HepG2 (cell line): ENCODE measurements around the gene CENATAC. TPM values are rescaled to one million over a fixed set of nuclear protein-coding genes. Genes with fewer than 3 reads are reported as not detected.

Experiments used
- ATAC-seq: fragments of 200-7000 bp; cut with Tn5 transposase; 3 replicates; pipeline ENCODE4 v1.9.1; 2020; ENCODE audit warnings: mild to moderate bottlenecking, moderate library complexity
- BruUV-seq: library from RNA; stranded (reverse); fragments of 400-500 nt; replicated peaks from 2 replicates; lab custom pipeline; 2021; lab: Mats Ljungman, UMichigan
- CTCF ChIA-PET: fragments of 300-600 bp; formaldehyde crosslinking; extraction: SDS; loops from one replicate; lab custom pipeline; 2021; ENCODE audit warnings: low total read pairs, inconsistent platforms, low intra/inter-chr PET ratio; lab: Yijun Ruan, JAX
- POLR2A ChIA-PET: fragments of 350-600 bp; sonication (Branson Sonifier 250); formaldehyde crosslinking; loops from one replicate; lab custom pipeline; 2020; ENCODE audit warnings: antibody characterized with exemption, inconsistent platforms; lab: Yijun Ruan, JAX
- DNase-seq: peaks from one replicate; pipeline ENCODE4 v3.0.0-alpha.2; 2015; ENCODE audit warnings: low spot score
- FAIRE-seq: peaks from 3 replicates; lab custom pipeline; 2011; peaks lifted over from hg19 to GRCh38; lab: Jason Lieb, UNC
- H2AFZ ChIP-seq: one replicate; pipeline ENCODE4 v1.6.1; 2011; ENCODE audit warnings: low read length, inconsistent platforms
- H3K27ac ChIP-seq: fragments of 300-600 bp; 3 replicates; pipeline ENCODE4 v1.8.0; 2011; ENCODE audit warnings: mixed run types, mild to moderate bottlenecking, mixed read lengths, low read length, inconsistent platforms; ENCODE audit not compliant: insufficient read depth; ENCODE audit errors: extremely low read length
- H3K27me3 ChIP-seq, 2 experiments: fragments of 200-600 bp in 1 of 2; 2 replicates in 1 of 2; 3 replicates in 1 of 2; pipeline versions ENCODE4 v1.6.0 to v1.8.0; 2011; ENCODE audit warnings: low read length in 2 of 2, mild to moderate bottlenecking in 2 of 2, moderate library complexity in 2 of 2, inconsistent platforms in 1 of 2; ENCODE audit not compliant: insufficient read depth in 2 of 2, control insufficient read depth in 1 of 2
- H3K36me3 ChIP-seq, 2 experiments: fragments of 200-600 bp in 1 of 2; replicated peaks in 1 of 2; 2 replicates in 1 of 2; 3 replicates in 1 of 2; pipeline versions ENCODE4 v1.5.1 to v1.8.0; 2011; ENCODE audit warnings: low read length in 2 of 2, inconsistent platforms in 1 of 2; ENCODE audit not compliant: insufficient read depth in 2 of 2, control insufficient read depth in 1 of 2
- H3K4me1 ChIP-seq: 2 replicates; pipeline ENCODE4 v1.5.1; 2012; ENCODE audit warnings: low read length, inconsistent platforms; ENCODE audit not compliant: insufficient read depth
- H3K4me2 ChIP-seq: 2 replicates; pipeline ENCODE4 v1.6.0; 2011; ENCODE audit warnings: low read depth, low read length, inconsistent platforms
- H3K4me3 ChIP-seq, 3 experiments: fragments of 200-600 bp in 1 of 3; sonication (generic), shearing (Covaris generic) in 1 of 3; replicated peaks in 1 of 3; 2 replicates each; pipeline ENCODE4 v1.5.1; 2011 to 2016; ENCODE audit warnings: low read length in 3 of 3, inconsistent platforms in 2 of 3, low read depth in 2 of 3, mild to moderate bottlenecking in 2 of 3, control low read depth in 1 of 3, mixed read lengths in 1 of 3; ENCODE audit not compliant: insufficient read depth in 1 of 3
- H3K79me2 ChIP-seq: one replicate; pipeline ENCODE4 v1.6.1; 2011; ENCODE audit warnings: low read length, inconsistent platforms; ENCODE audit not compliant: insufficient read depth
- H3K9ac ChIP-seq: 2 replicates; pipeline ENCODE4 v1.6.0; 2011; ENCODE audit warnings: mild to moderate bottlenecking, low read depth, low read length, inconsistent platforms; ENCODE audit not compliant: insufficient read depth
- H3K9me3 ChIP-seq: 2 replicates; pipeline ENCODE4 v1.5.1; 2012; ENCODE audit warnings: mild to moderate bottlenecking, low read length
- H4K20me1 ChIP-seq: 2 replicates; pipeline ENCODE4 v1.6.0; 2011; ENCODE audit warnings: inconsistent platforms, mild to moderate bottlenecking, low read length, moderate library complexity; ENCODE audit not compliant: insufficient read depth
- ELF3 ChIP-seq: IDR thresholded peaks from 2 replicates; pipeline ENCODE4 v1.6.1; 2016; ENCODE audit warnings: missing genetic modification reagents, missing compliant biosample characterization
- MIER2 ChIP-seq: IDR thresholded peaks from 2 replicates; pipeline ENCODE4 v1.6.1; 2016; ENCODE audit warnings: missing biosample characterization, missing genetic modification reagents
- NR2F6 ChIP-seq, 2 experiments: IDR thresholded peaks; 2 replicates each; pipeline ENCODE4 v1.6.1; 2016; ENCODE audit warnings: antibody characterized with exemption in 1 of 2, mild to moderate bottlenecking in 1 of 2
- PAXIP1 ChIP-seq: sonication (generic); formaldehyde crosslinking; conservative IDR thresholded peaks from 2 replicates; pipeline ENCODE4 v1.4.0; 2020; ENCODE audit warnings: mild to moderate bottlenecking, missing genetic modification reagents, moderate library complexity
- SOX6 ChIP-seq, 2 experiments: fragments of 450-650 bp in 1 of 2; sonication (generic) in 1 of 2; formaldehyde crosslinking in 1 of 2; IDR thresholded peaks; 2 replicates each; pipeline versions ENCODE4 v1.4.0 to v1.6.1; 2017 to 2020; ENCODE audit warnings: antibody characterized with exemption in 1 of 2, mild to moderate bottlenecking in 1 of 2, missing genetic modification reagents in 1 of 2
- ZBTB39 ChIP-seq: sonication (generic); formaldehyde crosslinking; IDR thresholded peaks from 2 replicates; pipeline ENCODE4 v1.5.0; 2020; ENCODE audit warnings: missing genetic modification reagents
- ZMYM4 ChIP-seq: sonication (generic); formaldehyde crosslinking; IDR thresholded peaks from 2 replicates; pipeline ENCODE4 v1.8.1; 2023; ENCODE audit warnings: mild to moderate bottlenecking, missing genetic modification reagents
- ZNF136 ChIP-seq: sonication (generic); formaldehyde crosslinking; IDR thresholded peaks from 2 replicates; pipeline ENCODE4 v1.8.1; 2022; ENCODE audit warnings: low read depth, mild to moderate bottlenecking, moderate library complexity, missing genetic modification reagents
- ZNF609 ChIP-seq: sonication (generic); formaldehyde crosslinking; IDR thresholded peaks from 2 replicates; pipeline ENCODE4 v1.4.0; 2020; ENCODE audit warnings: mild to moderate bottlenecking, missing genetic modification reagents, borderline replicate concordance
- ZNF639 ChIP-seq: conservative IDR thresholded peaks from 2 replicates; pipeline ENCODE4 v1.6.1; 2018; ENCODE audit warnings: missing genetic modification reagents
- WGBS: methylation state at CpG from one replicate; pipeline ENCODE4 v1.1.6; 2017; ENCODE audit warnings: low lambda C conversion rate; 5-methylcytosine and 5-hydroxymethylcytosine counted together
- in situ Hi-C: cut with HindIII; loops from 2 replicates; pipeline ENCODE4 v1.10.0; 2017; ENCODE audit warnings: low pct_unique_long_range_greater_than_20kb; ENCODE audit not compliant: extremely low pct_ligation_motif_present
- intact Hi-C: fragments of 100-400 bp; cut with micrococcal nuclease; formaldehyde crosslinking; loops from one replicate; pipeline ENCODE4 v1.10.0; 2022; ENCODE audit not compliant: unreplicated experiment
- polyA plus RNA-seq, 8 experiments: library from polyadenylated mRNA; depleted of rRNA in 3 of 8; stranded (reverse) in 7 of 8; unstranded in 1 of 8; fragments of >200 nt; fragmentation: Illumina TruSeq in 4 of 8; extraction: Trizol in 4 of 8; gene quantifications; 2 replicates each; pipeline versions ENCODE4 v1.2.1 to v1.2.3, GENCODE V29; 2011 to 2016; ENCODE audit warnings: low read depth in 4 of 8, missing spikeins in 1 of 8, mixed read lengths in 1 of 8; ENCODE audit not compliant: insufficient read depth in 1 of 8
- total RNA-seq, 5 experiments: library from RNA; depleted of rRNA; stranded (reverse); fragments of >200 nt; fragmentation: Illumina TruSeq; extraction: Trizol; gene quantifications; 2 replicates each; pipeline ENCODE4 v1.2.3, GENCODE V29; 2016; ENCODE audit warnings: low read depth in 1 of 5

The CENATAC gene
- total and polyA plus RNA-seq, 2 of the 13 experiments (the other 11 are each of a cell fraction or from before 2014, with no cell fraction given), result 21.7 to 25.0 TPM

GRCh38 chr11:119024430-119025098 is 26.6 kb downstream of the CENATAC start:
- 56% methylated on average over 15 of the region's 15 CpGs for WGBS
- intact Hi-C loops (no loop called here), in situ Hi-C loops (no loop called here)
- peak; percentile 17 for ATAC-seq
- no peaks in the 10 kb centered on the region for H3K27me3 ChIP-seq
- peaks cover 4% of the 10 kb centered on the region in 2 experiments; a peak in 3 of 5 replicates for H3K36me3 ChIP-seq
- no peak overlapping the region for H2AFZ ChIP-seq
- peaks cover 63% of the 10 kb centered on the region for H3K79me2 ChIP-seq
- peak overlapping the region; percentile 77 for H3K27ac ChIP-seq
- DNase-seq, result peak; percentile 49
- peaks cover 97% of the 10 kb centered on the region for H3K4me1 ChIP-seq
- POLR2A ChIA-PET, result interaction anchor here (1.1 to 2.8 kb wide), 6 partner anchors 9 to 78 kb away, joined by 3 to 12 read pairs (median 6); partner anchors contain the start of genes CENATAC, DPAGT1, HMBS and VPS11
- BruUV-seq, result no TSS peak
- H4K20me1 ChIP-seq, result peaks cover 5% of the 10 kb centered on the region; the same call in 1 of the 2 replicates
- H3K9me3 ChIP-seq, result no peaks in the 10 kb centered on the region
- H3K9ac ChIP-seq, result no peak overlapping the region
- H3K4me3 ChIP-seq, result peak overlapping the region in 1 of 3 experiments; percentile 82; a peak in 2 of 6 replicates
- CTCF ChIA-PET, result no interaction called here
- H3K4me2 ChIP-seq, result peak overlapping the region; percentile 99
- FAIRE-seq, result peak; percentile 50
- TF ChIP-seq PAXIP1 (peak; percentile 53; the same call in 1 of the 2 replicates), ZBTB39 (CRISPR knock-in tag) (0 out of 2 replicates have a peak, but pooled peaks have one; percentile 37), SOX6 (IDR thresholded peaks at IDR 0.05) (no peak), SOX6 (CRISPR knock-in tag; IDR thresholded peaks at IDR 0.05) (peak; percentile 44), ELF3 (CRISPR knock-in tag) (peak; percentile 44; the same call in 1 of the 2 replicates), ZMYM4 (CRISPR knock-in tag) (peak; percentile 37; the same call in 1 of the 2 replicates), ZNF136 (no peak), NR2F6 (IDR thresholded peaks at IDR 0.05) (peak; percentile 81), NR2F6 (CRISPR knock-in tag; IDR thresholded peaks at IDR 0.05) (peak; percentile 82), MIER2 (CRISPR knock-in tag) (no peak), ZNF609 (CRISPR knock-in tag) (peak; percentile 57; the same call in 1 of the 2 replicates), ZNF639 (no peak)
